GM18498 (cell line): Measurements from ENCODE around the gene BCAS4.

ENCODE experiments used
- ATAC-seq: cut with Tn5 transposase; IDR thresholded peaks from one replicate; pipeline ENCODE4 v1.9.1; 2021; ENCODE audit warnings: mild to moderate bottlenecking, moderate library complexity; ENCODE audit not compliant: unreplicated experiment

The BCAS4 gene

DNA sequence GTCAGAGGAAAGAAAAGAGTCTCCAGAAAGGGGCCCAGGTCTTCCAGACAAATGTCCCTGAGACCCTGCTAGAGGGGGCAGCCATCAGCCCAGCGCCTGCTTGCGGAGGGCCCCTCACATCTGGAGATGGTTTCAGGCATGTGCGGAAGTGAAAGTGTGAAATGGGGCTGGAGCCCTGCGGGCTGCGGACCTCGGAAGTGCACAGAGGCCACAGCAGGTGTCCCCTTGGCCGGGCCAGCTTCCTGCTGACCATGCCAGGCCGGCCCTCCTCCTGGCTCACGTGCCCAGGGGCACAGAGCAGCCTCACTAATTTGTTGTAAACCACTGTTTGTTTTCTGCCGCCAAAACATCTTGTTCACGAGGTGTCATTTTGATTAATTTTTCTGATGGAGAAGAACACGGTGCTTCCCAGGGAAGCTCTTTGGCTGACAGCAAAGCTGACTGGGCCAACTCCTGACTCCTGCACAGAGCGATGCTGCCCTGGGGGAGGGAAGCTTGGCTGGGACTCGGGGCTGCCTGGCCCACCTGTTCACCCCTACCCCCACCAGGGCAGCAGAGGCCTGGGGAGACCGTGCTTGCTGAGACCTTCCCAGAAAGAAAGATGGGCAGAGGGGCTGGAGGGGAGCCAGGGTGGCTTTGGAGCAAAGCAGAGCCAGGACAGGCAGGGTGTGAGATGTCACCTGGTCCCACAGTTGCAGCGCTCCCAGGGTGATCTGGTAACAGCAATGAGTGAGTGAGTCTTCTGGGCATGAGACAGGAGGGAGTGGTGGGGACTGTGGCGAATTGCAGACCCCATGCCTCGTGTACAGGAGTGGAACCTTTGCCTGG lies 54.2 kb downstream of the BCAS4 start:
- peak; percentile 39 for ATAC-seq

- ATAC-seq = no peak
These were observed 55.9 kb downstream of the BCAS4 start for GRCh38 chr20:50850721-50851286.

GRCh38 chr20:50852085-50852484 lies 57.2 kb downstream of the BCAS4 start:
- no peak for ATAC-seq

GRCh38 chr20:50854506-50855249 lies 59.8 kb downstream of the BCAS4 start:
- ATAC-seq = no peak

DNA sequence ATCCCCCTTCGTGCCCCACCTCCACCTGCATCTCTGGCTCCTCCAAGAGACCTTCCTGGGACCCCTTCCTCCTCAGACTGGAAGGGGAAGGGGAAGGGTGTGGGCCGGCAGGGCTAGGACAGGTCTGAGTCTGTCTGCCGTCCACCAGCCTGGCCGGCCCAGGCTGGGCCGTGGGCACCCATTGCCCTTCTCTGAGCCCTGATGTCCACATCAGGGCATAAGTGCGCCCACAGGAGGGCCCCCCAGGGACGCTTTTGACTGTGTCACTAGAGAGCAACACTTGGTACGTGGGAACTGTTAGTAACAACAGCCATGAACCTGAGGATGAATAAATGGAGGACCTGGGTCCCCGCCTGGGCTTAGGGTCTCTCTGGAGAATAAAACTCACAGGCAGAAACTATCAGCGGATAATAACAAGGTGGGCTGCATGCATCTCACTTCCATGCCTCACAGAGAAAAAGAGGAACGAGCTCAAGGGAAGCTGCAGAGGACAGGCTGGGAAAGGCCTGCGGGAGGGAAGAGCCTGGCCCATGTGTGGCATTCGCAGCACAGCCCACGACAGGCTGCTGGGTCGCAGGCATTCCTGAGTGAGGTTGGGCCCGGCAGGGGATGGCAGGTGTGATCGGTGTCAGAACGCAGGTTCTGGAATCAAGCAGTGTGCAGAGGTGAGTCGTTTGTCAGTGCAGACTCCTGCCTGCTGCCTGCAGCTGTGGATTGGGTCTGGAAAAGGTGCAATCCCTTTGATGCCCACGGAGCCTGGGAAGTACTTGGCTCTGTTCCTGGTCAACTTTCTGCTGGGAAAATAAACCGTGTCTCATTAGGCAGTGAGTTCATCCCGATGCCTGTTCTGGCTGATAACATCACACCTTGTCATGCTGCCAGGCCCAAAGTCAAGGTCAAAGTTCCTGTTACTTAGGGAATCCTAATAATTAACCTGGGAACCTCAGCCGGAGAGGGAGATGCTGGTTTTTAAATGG lies 60.9 kb downstream of the BCAS4 start:
- no peak for ATAC-seq

GRCh38 chr20:50856475-50857041 lies 61.7 kb downstream of the BCAS4 start:
- ATAC-seq = no peak

GRCh38 chr20:50857348-50857747 lies 62.5 kb downstream of the BCAS4 start:
- ATAC-seq = no peak

- no peak for ATAC-seq
These were observed 63.7 kb downstream of the BCAS4 start for GRCh38 chr20:50858525-50858924.

GRCh38 chr20:50859161-50859560 lies 64.3 kb downstream of the BCAS4 start:
- ATAC-seq = no peak

DNA sequence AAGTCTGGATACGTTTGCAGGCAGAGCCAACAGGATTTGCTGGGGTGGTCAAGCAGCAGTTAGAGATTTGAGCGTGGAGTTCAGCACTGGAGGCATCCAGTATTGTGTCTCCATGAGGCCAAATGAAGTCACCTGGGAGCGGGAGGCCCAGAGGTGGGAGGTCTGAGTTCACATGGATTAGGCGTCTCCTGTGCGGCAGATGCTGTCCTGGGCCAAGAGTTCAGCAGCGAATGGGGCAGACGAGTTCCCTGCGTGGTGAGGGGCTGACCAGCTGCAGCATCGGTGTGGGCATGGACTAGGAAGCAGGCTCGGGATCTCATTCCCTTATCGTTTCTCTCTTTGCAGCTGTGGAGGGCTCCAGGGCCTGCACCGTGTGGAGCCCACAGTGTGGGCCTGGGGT lies 66.2 kb downstream of the BCAS4 start:
- ATAC-seq = no peak

DNA sequence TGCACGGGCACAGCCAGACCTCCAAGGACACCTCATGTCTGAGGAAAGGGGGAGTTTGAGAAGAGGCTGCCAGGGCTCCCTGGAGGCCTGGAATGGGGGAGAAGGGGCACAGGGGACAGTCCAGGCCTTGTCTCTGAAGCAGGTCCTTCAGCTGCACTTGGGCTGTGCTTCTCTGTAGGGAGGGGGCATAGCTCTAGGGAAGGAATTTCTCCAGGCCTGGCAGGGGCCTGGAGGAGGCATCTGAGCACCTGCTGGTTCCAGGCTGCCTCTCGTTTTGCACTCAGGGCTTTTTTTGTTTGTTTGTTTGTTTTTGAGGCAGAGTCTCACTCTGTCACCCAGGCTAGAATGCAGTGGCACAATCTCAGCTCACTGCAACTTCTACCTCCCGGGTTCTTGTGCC lies 67.7 kb downstream of the BCAS4 start:
- ATAC-seq = no peak

- no peak for ATAC-seq
These were observed 70.3 kb downstream of the BCAS4 start for GRCh38 chr20:50865114-50865513.

GRCh38 chr20:50865591-50865990 lies 70.7 kb downstream of the BCAS4 start:
- ATAC-seq = no peak

GRCh38 chr20:50866036-50866685 lies 71.3 kb downstream of the BCAS4 start:
- no peak for ATAC-seq

- no peak for ATAC-seq
These were observed 72.0 kb downstream of the BCAS4 start for GRCh38 chr20:50866831-50867230.

DNA sequence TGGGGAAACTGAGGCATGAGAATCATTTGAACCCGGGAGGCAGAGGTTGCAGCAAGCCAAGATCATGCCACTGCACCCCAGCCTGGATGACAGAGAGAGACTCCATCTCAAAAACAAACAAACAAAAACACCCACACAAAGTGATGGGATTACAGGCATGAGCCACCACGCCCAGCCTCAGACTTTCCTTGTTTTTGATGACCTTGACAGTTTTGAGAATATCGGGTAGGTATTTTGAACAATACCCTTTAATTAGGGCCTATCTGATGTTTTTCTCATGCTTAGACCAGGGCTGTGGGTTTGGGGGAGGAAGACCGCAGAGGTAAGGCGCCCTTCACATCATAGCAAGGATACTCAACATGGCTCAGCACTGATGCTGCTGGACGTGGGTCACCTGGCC lies 72.9 kb downstream of the BCAS4 start:
- no peak for ATAC-seq

DNA sequence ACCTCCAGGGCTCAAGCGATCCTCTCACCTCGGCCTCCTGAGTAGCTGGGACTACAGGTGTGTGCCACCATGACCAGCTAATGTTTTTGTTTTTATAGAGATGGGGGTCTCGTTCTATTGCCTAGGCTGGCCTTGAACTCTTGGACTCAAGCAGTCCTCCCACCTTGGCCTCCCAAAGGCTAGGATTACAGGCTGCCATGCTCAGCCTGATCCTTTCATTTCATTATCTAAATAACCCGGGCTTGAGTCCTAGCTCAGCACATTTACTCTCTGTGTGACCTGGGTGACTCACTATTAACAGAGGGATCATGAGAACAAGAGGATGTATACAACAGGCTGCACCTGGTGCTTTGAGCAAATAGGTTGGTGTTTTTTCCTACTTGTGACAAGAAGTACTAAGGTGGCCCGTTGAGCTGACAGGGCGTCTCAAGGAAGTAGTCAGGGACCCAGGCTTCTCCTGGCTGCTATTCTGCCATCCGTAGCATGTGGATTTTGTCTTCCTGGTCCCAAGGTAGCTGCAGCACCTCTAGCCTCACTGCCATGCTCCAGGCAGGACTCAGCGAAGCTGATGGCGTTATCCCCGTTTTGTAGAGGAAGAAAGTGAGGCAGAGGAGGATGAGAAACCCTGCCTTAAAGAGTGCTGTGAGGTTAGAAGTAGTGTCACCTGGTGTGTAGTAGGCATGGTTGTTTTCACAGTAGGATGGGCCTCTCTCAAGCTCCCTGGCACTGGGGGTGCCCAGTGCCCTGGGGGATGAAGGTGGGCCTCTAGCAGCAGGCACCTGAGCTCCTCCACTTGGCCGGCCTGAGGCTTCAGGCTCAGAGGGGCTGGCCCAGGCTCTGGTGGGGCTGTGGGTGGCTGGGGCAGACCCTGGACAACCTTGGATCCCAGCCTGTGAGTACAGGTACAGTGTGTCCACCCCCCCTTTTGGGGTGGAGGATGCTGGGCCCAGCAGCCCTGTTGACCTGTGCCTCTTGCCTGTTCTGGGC lies 73.9 kb downstream of the BCAS4 start:
- ATAC-seq = no peak

DNA sequence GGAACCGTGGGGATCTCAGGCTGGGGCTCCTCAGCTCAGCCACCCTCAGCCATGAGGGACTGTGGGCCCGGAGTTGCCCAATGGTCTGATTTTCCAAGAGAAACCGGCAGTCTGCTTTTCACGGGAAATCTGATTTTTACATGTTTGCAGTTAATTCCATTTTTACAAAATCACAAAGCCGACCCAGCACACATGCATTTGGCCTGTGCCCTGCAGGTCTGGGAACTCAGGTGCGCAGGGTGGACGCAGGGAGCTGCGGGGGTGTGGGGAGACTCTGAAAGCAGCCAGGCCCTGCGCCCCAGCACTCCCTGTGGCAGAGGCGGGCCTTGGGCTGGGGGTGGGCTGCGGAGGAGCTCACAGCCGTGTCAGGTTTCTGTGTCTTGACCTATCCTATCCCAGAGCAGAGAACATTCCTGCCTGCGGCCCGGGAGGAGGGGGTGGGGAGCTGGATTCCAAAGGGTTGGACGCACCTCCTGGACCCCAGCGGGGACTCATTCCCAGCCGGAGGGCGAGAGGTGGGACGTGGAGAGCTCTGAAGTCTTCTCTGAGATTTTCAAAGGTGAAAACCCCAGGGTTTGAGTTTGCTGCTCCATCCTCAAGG lies 75.8 kb downstream of the BCAS4 start:
- no peak for ATAC-seq
